ENCODE results near the gene PLD1. TPM values are rescaled to one million over a fixed set of nuclear protein-coding genes. Genes with fewer than 3 reads are reported as not detected.

The PLD1 gene
- total and polyA plus RNA-seq, 11 donors, result 12.3 to 106 (median 61.0) TPM

DNA sequence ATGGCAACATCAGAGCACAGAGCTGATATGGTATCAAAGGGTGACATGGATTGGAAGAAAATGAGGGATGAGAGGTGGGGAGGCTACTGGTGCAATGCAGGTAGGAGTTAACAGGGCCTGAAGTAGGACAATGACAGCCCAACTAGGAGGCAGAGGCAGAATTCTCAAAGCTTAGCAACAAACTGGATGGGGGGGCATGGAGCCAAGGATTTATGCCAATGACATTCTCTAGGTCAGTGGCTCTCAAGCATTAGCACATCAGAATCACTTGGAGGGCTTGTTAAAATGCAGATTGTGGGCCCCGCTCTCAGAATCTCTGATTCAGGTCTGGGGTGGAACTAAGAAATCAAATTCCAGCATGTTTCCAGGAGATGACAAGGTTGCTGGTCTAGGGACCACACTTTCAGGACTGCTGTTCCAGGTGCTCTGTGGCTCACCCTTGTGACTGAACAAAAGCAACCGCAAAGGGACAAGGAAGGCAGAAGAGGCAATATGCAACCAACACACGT, 252.0 kb downstream of the PLD1 start:
- ATAC-seq, result peak in 2 of 4 donors; percentile 41 to 48
- 54 to 61% (median 59%) methylated on average over 3 of the region's 3 CpGs for WGBS, 4 donors

DNA sequence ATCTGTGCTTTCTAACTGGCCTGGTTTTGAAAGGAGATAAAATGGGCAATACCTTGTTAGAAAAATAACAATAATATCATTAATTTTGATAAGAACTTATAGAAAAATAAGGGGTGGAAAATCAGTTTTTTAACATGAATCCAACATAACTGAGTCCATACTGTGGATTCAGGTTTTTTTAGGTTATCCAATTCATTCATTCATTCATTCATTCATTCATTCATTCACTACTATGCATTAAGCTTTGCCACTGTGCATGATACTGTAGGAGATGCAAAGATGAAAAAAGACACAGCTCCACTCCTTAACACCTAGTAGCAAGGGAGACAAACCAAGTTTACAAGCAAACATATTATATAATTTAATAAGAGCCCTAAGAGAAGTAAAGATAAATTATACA, 253.1 kb downstream of the PLD1 start:
- Histone ChIP-seq H3K36me3 (no peaks in the 10 kb centered on the region), H3K4me1 (peaks cover 0 to 19% (median 0%) of the 10 kb centered on the region in 12 donors), H3K9me3 (no peaks in the 10 kb centered on the region), H3K27ac (no peak overlapping the region), H3K4me3 (no peak overlapping the region), H3K27me3 (no peaks in the 10 kb centered on the region)
- no peak for ATAC-seq
- intact Hi-C loops (cut with DNase I), result loop anchor here in 5 of 10 donors (5.0 to 10.0 kb wide), 4 partner anchors 92 to 392 kb away; partner anchors contain the start of gene TNIK (in 3 of the 5)
- no peak for TF ChIP-seq POLR2A (IDR thresholded peaks at IDR 0.05)
- TF ChIP-seq, protein P1, sequence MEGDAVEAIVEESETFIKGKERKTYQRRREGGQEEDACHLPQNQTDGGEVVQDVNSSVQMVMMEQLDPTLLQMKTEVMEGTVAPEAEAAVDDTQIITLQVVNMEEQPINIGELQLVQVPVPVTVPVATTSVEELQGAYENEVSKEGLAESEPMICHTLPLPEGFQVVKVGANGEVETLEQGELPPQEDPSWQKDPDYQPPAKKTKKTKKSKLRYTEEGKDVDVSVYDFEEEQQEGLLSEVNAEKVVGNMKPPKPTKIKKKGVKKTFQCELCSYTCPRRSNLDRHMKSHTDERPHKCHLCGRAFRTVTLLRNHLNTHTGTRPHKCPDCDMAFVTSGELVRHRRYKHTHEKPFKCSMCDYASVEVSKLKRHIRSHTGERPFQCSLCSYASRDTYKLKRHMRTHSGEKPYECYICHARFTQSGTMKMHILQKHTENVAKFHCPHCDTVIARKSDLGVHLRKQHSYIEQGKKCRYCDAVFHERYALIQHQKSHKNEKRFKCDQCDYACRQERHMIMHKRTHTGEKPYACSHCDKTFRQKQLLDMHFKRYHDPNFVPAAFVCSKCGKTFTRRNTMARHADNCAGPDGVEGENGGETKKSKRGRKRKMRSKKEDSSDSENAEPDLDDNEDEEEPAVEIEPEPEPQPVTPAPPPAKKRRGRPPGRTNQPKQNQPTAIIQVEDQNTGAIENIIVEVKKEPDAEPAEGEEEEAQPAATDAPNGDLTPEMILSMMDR (IDR thresholded peaks at IDR 0.05), result no peak
- DNase-seq, result no peak

More for the DNA sequence above, 252.0 kb downstream of the PLD1 start:
- no peak for TF ChIP-seq POLR2A (IDR thresholded peaks at IDR 0.05)
- TF ChIP-seq, protein P1 (IDR thresholded peaks at IDR 0.05), result no peak
- intact Hi-C loops (cut with DNase I), result loop anchor here in 5 of 10 donors (5.0 to 10.0 kb wide), 4 partner anchors 93 to 393 kb away; partner anchors contain the start of gene TNIK (in 3 of the 5)
- no peak overlapping the region for H3K27ac ChIP-seq
- H3K36me3 ChIP-seq, result no peaks in the 10 kb centered on the region
- peaks cover 0 to 19% (median 0%) of the 10 kb centered on the region in 12 donors for H3K4me1 ChIP-seq
- H3K9me3 ChIP-seq, result no peaks in the 10 kb centered on the region
- no peaks in the 10 kb centered on the region for H3K27me3 ChIP-seq
- no peak overlapping the region for H3K4me3 ChIP-seq
- peak in 2 of 5 donors; percentile 14 to 34 for DNase-seq

DNA sequence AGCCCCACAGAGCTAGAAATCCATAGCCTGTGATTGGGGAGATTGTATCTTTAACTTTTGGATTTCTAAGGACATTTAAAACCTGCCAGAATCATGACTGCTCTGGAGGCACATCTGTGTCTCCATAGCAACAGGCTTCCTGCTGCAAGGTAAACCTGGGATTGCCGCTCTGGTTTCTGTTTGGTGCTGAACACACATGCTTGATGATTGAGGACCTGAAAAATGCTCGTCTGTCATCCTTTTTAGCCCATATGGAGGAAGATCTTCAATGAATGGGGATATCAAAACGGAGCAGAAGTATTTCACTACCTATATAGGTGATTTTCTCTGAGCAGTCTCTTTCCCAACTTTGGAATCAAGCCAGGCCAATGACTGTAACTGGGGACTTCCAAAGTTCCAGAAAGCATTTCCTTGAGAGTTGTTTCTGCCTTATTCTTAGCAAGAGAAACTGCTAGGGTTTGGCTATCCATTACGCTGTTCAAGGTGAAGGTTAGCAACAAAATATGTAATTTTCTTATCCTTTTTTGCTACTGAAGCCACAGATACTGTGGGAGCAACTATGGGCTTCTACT, 253.6 kb downstream of the PLD1 start:
- 54 to 81% (median 61%) methylated on average over 4 of the region's 4 CpGs for WGBS, 4 donors
- no peak for ATAC-seq
- intact Hi-C loops (cut with DNase I), result loop anchor here in 5 of 10 donors (5.0 to 10.0 kb wide), 4 partner anchors 92 to 392 kb away; partner anchors contain the start of gene TNIK (in 3 of the 5)

DNA sequence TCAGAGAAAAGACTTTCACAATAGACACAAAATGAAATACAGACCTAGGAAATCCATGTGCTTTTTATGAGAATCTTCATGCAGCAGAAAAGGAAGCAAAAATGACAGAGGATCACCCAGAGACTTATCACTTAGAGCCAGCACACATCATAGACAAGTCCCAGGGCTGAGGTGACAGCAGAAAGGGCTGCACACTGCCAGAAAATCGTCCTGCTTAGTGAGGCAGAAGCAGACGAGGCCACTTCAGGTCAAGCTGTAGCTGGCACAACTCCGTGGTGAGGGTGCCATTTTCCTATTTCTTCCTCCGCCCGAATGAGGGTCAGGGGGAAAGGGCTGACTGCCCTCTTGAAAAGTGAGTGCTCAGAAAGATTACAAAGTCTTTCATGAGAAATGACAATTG, 254.1 kb downstream of the PLD1 start:
- no peaks in the 10 kb centered on the region for H3K9me3 ChIP-seq
- H3K36me3 ChIP-seq, result no peaks in the 10 kb centered on the region
- H3K4me3 ChIP-seq, result no peak overlapping the region
- DNase-seq (peak in 4 of 5 donors; percentile 21 to 66 (median 48)), ATAC-seq (peak; percentile 70 to 94 (median 91))
- intact Hi-C loops (cut with DNase I), result loop anchor here in 5 of 10 donors (5.0 to 10.0 kb wide), 4 partner anchors 91 to 391 kb away; partner anchors contain the start of gene TNIK (in 3 of the 5)
- WGBS, 4 donors, result 10 to 23% (median 20%) methylated on average over 5 of the region's 5 CpGs
- H3K4me1 ChIP-seq, result peaks cover 0 to 19% (median 0%) of the 10 kb centered on the region in 12 donors
- H3K27me3 ChIP-seq, result no peaks in the 10 kb centered on the region
- peak overlapping the region in 1 of 12 donors; percentile 31 for H3K27ac ChIP-seq
- TF ChIP-seq, protein P1 (IDR thresholded peaks at IDR 0.05), result no peak
- no peak for TF ChIP-seq POLR2A (IDR thresholded peaks at IDR 0.05)

More for the DNA sequence above, 253.6 kb downstream of the PLD1 start:
- H3K9me3 ChIP-seq, result no peaks in the 10 kb centered on the region
- H3K36me3 ChIP-seq, result no peaks in the 10 kb centered on the region
- TF ChIP-seq, protein P1 (IDR thresholded peaks at IDR 0.05), result no peak
- TF ChIP-seq POLR2A (IDR thresholded peaks at IDR 0.05), result no peak
- DNase-seq, result no peak
- H3K4me1 ChIP-seq, result peaks cover 0 to 19% (median 0%) of the 10 kb centered on the region in 12 donors
- H3K4me3 ChIP-seq, result no peak overlapping the region
- peak overlapping the region in 1 of 12 donors; percentile 31 for H3K27ac ChIP-seq
- no peaks in the 10 kb centered on the region for H3K27me3 ChIP-seq

All from heart left ventricle (tissue), 16 donors.